GM18951 (cell line): ENCODE data around the gene HOXA7.

ENCODE experiments used
- POLR2A ChIP-seq: IDR thresholded peaks from 4 replicates; pipeline ENCODE4 v1.6.1; 2011; ENCODE audit warnings: mild to moderate bottlenecking; ENCODE audit not compliant: insufficient read length, insufficient read depth; ENCODE audit errors: extremely low read depth
- in situ Hi-C: fragments of 300-500 bp; cut with MboI; formaldehyde crosslinking; loops from one replicate; pipeline ENCODE4 v1.12.0; 2022; ENCODE audit warnings: low sequenced_read_pairs, mixed read lengths, inconsistent platforms; ENCODE audit not compliant: unreplicated experiment

The HOXA7 gene

GRCh38 chr7:27112955-27113949, 43.2 kb downstream of the HOXA7 start:
- TF ChIP-seq POLR2A = no peak
- in situ Hi-C loops = no loop called here

GRCh38 chr7:27112361-27112760, 44.1 kb downstream of the HOXA7 start:
- in situ Hi-C loops = no loop called here
- TF ChIP-seq POLR2A = no peak

- TF ChIP-seq POLR2A = no peak
- in situ Hi-C loops = no loop called here
Observed at GRCh38 chr7:27111751-27112277, 44.7 kb downstream of the HOXA7 start.

- in situ Hi-C loops = no loop called here
- no peak for TF ChIP-seq POLR2A
Observed at GRCh38 chr7:27111042-27111750, 45.3 kb downstream of the HOXA7 start.

DNA sequence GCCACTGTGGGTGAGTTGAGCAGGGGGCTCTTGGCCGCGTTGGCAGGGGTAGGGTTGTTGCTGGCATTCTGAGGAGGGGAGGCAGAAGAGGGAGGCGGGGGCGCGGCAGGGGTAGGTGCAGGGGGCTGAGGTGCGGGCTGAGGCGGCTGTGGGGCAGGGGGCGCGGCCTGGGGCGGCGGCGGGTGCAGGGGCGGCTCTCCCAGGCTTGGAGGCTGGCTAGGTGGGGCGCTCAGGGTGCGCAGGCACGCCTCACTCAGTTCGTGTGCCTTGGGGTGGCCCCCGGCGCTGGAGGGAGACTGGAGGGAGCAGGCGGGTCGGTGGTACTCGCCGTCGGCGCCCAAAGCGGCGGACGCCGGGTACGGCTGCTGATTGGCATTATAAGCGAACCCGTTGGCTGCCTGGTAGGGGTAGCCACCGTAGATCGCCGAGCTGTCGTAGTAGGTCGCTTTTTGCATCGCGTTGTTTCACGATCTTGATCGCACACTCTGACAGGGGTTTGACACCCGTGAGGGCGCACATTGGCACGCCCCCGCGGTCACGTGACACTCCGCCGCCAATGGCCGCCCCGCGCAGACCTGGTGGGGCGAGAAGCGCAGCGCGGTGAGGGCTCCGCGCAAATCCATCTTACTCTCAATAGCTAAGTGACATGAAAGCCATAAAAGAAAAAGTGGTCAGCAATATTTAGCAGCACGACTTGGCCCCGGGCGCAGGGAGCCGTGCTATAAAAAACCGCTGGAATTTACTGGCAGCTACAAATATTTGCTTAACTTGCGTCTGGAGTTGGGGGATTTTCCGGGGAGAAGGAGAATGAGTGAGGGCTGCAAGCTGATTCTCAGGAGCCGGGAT, 46.1 kb downstream of the HOXA7 start:
- no peak for TF ChIP-seq POLR2A
- in situ Hi-C loops = no loop called here

GRCh38 chr7:27109466-27110185, 46.8 kb downstream of the HOXA7 start:
- in situ Hi-C loops = no loop called here
- TF ChIP-seq POLR2A = no peak

DNA sequence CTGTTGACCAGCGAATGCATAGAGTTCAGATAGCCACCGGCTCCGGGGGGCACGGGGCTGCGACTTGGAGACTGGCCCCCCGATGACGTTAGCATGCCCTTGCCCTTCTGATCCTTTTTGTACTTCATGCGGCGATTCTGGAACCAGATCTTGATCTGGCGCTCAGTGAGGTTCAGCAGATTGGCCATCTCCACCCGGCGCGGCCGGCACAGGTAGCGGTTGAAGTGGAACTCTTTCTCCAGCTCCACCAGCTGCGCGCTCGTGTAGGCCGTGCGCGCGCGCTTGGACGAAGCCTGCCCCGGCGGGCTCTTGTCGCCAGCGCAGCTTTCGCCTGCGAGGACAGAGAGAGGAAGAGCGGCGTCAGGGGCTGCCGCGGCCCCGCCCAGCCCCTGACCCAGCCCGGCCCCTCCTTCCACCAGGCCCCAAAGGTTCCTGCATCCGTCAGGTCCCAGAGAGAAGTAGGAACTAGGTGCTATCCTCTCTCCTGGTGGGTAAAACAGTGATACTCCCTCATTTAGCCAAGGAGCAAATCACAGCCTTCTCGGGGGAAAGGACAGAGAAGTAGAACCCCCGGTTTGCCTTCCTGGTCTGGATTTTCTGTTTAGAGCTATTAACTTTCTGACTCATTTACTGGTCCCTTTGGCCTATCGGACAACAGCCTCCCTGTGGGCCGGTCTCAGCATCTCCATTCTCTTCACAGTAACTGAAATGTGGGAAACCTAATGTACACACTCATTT, 47.9 kb downstream of the HOXA7 start:
- in situ Hi-C loops = no loop called here
- TF ChIP-seq POLR2A = no peak

GRCh38 chr7:27107391-27108381, 48.8 kb downstream of the HOXA7 start:
- in situ Hi-C loops = no loop called here
- TF ChIP-seq POLR2A = no peak

DNA sequence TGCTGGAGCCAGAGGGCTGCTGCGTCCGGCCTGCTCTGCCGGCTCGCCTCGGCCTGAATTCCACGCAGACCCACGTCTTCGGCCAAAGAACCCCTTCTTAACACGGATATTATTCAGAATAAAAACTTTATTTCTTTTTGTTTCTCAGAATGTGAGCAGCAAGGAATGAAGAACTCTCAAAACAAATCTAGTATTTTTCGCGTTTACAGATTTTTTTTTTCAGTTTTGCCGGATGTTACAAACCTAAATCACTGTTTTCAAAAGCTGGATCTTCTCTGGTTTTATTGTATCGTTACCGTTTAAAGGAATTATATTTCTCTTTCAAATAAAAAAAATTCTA, 49.6 kb downstream of the HOXA7 start:
- in situ Hi-C loops = no loop called here
- no peak for TF ChIP-seq POLR2A

DNA sequence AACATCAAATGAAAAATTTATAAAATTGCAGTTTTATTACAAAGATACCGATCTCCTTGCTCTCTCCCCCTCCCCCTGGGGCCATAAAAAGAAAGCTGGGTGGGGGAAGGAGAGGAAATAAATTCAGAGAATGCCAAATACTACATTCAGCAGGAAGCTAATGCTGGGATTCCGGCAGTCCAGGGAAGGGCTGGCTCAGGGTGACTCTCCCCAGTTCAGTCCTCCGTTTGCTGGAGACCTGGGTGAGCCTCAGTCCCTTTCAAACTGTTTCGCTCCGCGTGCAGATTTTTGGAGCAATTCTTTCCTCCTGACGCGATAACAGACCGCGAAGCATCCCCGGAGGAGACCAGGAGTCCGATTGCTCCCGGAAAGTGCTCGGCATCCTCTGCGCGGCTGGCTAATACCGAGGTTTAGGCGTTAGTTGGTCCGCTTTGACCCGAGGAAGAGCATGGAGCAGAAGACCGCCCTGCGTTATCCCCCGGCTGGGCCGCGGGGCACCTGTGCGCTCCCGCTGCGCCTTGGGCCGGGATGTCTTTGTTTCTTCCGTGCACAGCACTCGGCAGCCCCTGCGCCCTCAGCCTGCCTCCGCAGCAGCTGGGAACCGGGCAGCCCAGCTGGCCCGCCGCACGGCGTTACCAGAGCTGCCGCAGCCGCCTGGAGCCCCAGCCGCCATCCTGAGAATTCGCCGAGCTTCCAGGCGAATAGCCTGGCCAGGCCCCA, 50.1 kb downstream of the HOXA7 start:
- in situ Hi-C loops = no loop called here
- TF ChIP-seq POLR2A = no peak

- TF ChIP-seq POLR2A = no peak
- in situ Hi-C loops = no loop called here
Observed at GRCh38 chr7:27105301-27106031, 51.0 kb downstream of the HOXA7 start.
